ENCODE measurements around the gene ATG2A. TPM values are rescaled to one million over a fixed set of nuclear protein-coding genes. Genes with fewer than 3 reads are reported as not detected.

Gene ATG2A
- total and polyA plus RNA-seq, 2 of the 8 experiments (the other 6 are each of a cell fraction or from before 2014, with no cell fraction given) = 12.1 to 22.1 TPM

DNA sequence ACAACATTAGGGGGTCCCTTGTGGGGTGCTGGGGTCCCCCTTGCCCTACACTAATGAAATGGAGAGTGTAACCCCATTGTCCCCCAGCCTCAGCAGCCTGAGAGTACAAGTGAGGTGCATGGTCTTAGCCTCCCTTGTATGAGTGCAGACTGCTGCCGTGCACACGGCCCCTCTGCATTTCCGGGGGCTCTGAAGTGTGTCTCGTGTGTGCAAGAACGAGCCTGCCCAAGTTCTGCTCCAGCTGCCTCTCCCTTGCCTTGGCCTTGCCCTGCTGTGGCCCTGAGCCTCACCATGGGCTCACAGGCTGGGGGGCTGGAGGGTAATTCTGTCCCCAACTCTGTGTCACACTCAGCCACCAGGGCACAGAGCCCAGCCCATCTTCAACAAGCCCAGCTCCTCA lies 33.4 kb downstream of the ATG2A start:
- no peak overlapping the region for H2BK15ac ChIP-seq (ENCODE audit: low read length)
- H3K4me1 ChIP-seq (replicated peaks in 1 of 4; ENCODE audit: control insufficient read depth in 3 of 4, insufficient read depth in 4 of 4, low read length in 3 of 4) = peaks cover 0 to 14% (median 8%) of the 10 kb centered on the region in 4 experiments; a peak in 6 of 7 replicates
- H3K27me3 ChIP-seq (replicated peaks in 1 of 4; ENCODE audit: control insufficient read depth in 3 of 4, extremely low read depth in 1 of 4, insufficient read depth in 3 of 4, low read length in 3 of 4) = no peaks in the 10 kb centered on the region; a peak in 1 of 7 replicates
- H3K4me2 ChIP-seq (ENCODE audit: insufficient read depth in 1 of 2, low read depth in 2 of 2, low read length in 2 of 2) = no peak overlapping the region
- no peak overlapping the region for H3K14ac ChIP-seq (ENCODE audit: insufficient read length)
- no peak overlapping the region for H4K91ac ChIP-seq (replicated peaks; ENCODE audit: insufficient read length, low read length)
- no peak overlapping the region for H3K4ac ChIP-seq (replicated peaks; ENCODE audit: insufficient read length, low read depth, low read length)
- peaks cover 6% of the 10 kb centered on the region for H3K23me2 ChIP-seq (ENCODE audit: low read depth, low read length)
- DNase-seq (ENCODE audit: low read depth in 1 of 2, low spot score in 2 of 2) (no peak), FAIRE-seq (no peak)
- H3K9ac ChIP-seq (replicated peaks in 1 of 4; ENCODE audit: extremely low read depth in 1 of 4, low read depth in 3 of 4, low read length in 3 of 4) = no peak overlapping the region
- H3K4me3 ChIP-seq (ENCODE audit: extremely low read depth in 1 of 4, insufficient read depth in 2 of 4, low read depth in 3 of 4, low read length in 4 of 4) = no peak overlapping the region
- no peaks in the 10 kb centered on the region for H3K79me1 ChIP-seq (ENCODE audit: low read depth, low read length)
- H3K18ac ChIP-seq (ENCODE audit: extremely low read depth, low read length) = no peak overlapping the region
- no peak overlapping the region for H3K56ac ChIP-seq (replicated peaks; ENCODE audit: insufficient read length, low read depth, low read length)
- WGBS, 2 experiments (ENCODE audit: extremely low coverage in 1 of 2, insufficient coverage in 1 of 2, insufficient read length in 1 of 2, insufficient replicate concordance in 2 of 2, low coverage in 1 of 2, low lambda C conversion rate in 2 of 2, missing lambda C conversion rate in 1 of 2) = 95% methylated on average over 5 of the region's 5 CpGs; no CpG with 5 or more reads in 1 of the 2 experiments
- no peak overlapping the region for H2BK12ac ChIP-seq (ENCODE audit: low read depth, low read length)
- H4K5ac ChIP-seq (ENCODE audit: insufficient read length, low read depth, low read length) = no peak overlapping the region
- no peak overlapping the region for H2AFZ ChIP-seq (ENCODE audit: low read length)
- no peak overlapping the region for H4K8ac ChIP-seq (ENCODE audit: extremely low read depth, insufficient read depth, low read length)
- H3K79me2 ChIP-seq (ENCODE audit: control insufficient read depth in 1 of 2, insufficient read depth in 2 of 2, low read length in 2 of 2) = no peaks in the 10 kb centered on the region
- H2AK5ac ChIP-seq (ENCODE audit: low read depth, low read length) = no peak overlapping the region
- no peaks in the 10 kb centered on the region for H3K36me3 ChIP-seq (ENCODE audit: control insufficient read depth in 2 of 4, insufficient read depth in 4 of 4, low read length in 3 of 4)
- no peak overlapping the region for H3K23ac ChIP-seq (ENCODE audit: insufficient read length)
- H3K27ac ChIP-seq (ENCODE audit: low read depth, low read length) = no peak overlapping the region
- no peak overlapping the region for H2BK120ac ChIP-seq (replicated peaks; ENCODE audit: low read depth, low read length)
- POLR2A ChIA-PET (ENCODE audit: partially characterized antibody) = interaction anchor here (0.8 to 24.6 kb wide), 2 partner anchors 26 to 150 kb away, joined by 4 to 408 read pairs; no protein-coding TSS in a partner anchor
- H2BK20ac ChIP-seq (ENCODE audit: low read length) = no peak overlapping the region
- TF ChIP-seq KDM5A (IDR thresholded peaks at IDR 0.05; ENCODE audit: low read length) (no peak), POU5F1 (IDR thresholded peaks at IDR 0.05; ENCODE audit: low read depth, low read length) (no peak)
- TF ChIP-seq, protein P1, sequence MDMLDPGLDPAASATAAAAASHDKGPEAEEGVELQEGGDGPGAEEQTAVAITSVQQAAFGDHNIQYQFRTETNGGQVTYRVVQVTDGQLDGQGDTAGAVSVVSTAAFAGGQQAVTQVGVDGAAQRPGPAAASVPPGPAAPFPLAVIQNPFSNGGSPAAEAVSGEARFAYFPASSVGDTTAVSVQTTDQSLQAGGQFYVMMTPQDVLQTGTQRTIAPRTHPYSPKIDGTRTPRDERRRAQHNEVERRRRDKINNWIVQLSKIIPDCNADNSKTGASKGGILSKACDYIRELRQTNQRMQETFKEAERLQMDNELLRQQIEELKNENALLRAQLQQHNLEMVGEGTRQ (IDR thresholded peaks at IDR 0.05; ENCODE audit: low read length) = no peak
- no peaks in the 10 kb centered on the region for H4K20me1 ChIP-seq (replicated peaks in 1 of 2; ENCODE audit: control insufficient read depth in 1 of 2, insufficient read depth in 2 of 2, low read length in 2 of 2)
- H2BK5ac ChIP-seq (ENCODE audit: low read depth, low read length) = no peak overlapping the region
- H3K9me3 ChIP-seq (ENCODE audit: insufficient read depth in 2 of 2, low read depth in 1 of 2, low read length in 1 of 2) = no peaks in the 10 kb centered on the region
- CTCF ChIA-PET (ENCODE audit: partially characterized antibody) = interaction anchor here (1.8 to 32.2 kb wide), 3 partner anchors 8 to 29 kb away, joined by 5 to 1058 read pairs (median 118); partner anchors contain the start of gene CDC42BPG
